Heart right ventricle (tissue), 16 donors: ENCODE results near the gene RAB20. TPM values are rescaled to one million over a fixed set of nuclear protein-coding genes. Genes with fewer than 3 reads are reported as not detected.

Experiments
- ATAC-seq, 8 donors: fragments of 200-7000 bp; cut with Tn5 transposase; one replicate each; pipeline ENCODE4 v1.9.1; 2020; ENCODE audit warnings: mild to moderate bottlenecking in 8 of 8, moderate library complexity in 8 of 8, moderate number of reproducible peaks in 1 of 8
- DNase-seq, 2 donors: peaks; one replicate each; pipeline ENCODE4 v3.0.0-alpha.2; 2020
- H3K27ac ChIP-seq, 10 donors: fragments of 200-600 bp; sonication (generic) in 2 of 10; one replicate each; pipeline versions ENCODE4 v1.5.0 to v1.8.0; 2020 to 2022; ENCODE audit warnings: mild to moderate bottlenecking in 3 of 10
- H3K27me3 ChIP-seq, 7 donors: fragments of 200-600 bp; one replicate each; pipeline ENCODE4 v1.8.0; 2021 to 2022; ENCODE audit warnings: mild to moderate bottlenecking in 2 of 7
- H3K36me3 ChIP-seq, 9 donors: fragments of 200-600 bp; sonication (generic) in 1 of 9; one replicate each; pipeline versions ENCODE4 v1.5.0 to v1.8.0; 2020 to 2022; ENCODE audit warnings: mild to moderate bottlenecking in 2 of 9
- H3K4me1 ChIP-seq, 9 donors: fragments of 200-600 bp; sonication (generic) in 1 of 9; one replicate each; pipeline versions ENCODE4 v1.5.0 to v1.8.0; 2020 to 2022; ENCODE audit warnings: mild to moderate bottlenecking in 4 of 9
- H3K4me3 ChIP-seq, 10 donors: fragments of 200-600 bp; sonication (generic) in 2 of 10; one replicate each; pipeline versions ENCODE4 v1.5.0 to v1.8.0; 2020 to 2022; ENCODE audit warnings: mild to moderate bottlenecking in 7 of 10, moderate library complexity in 2 of 10
- H3K9me3 ChIP-seq, 11 donors: fragments of 200-600 bp in 10 of 11; sonication (generic) in 2 of 11; one replicate each; pipeline versions ENCODE4 v1.5.0 to v1.8.0; 2013 to 2022; ENCODE audit warnings: mild to moderate bottlenecking in 2 of 11, control low read depth in 1 of 11, moderate library complexity in 1 of 11
- WGBS, 2 donors: extraction: QIAGEN DNeasy Blood & Tissue Kit; methylation state at CpG; one replicate each; pipeline ENCODE4 v1.1.7; 2013; ENCODE audit warnings: inconsistent platforms in 1 of 2; 5-methylcytosine and 5-hydroxymethylcytosine counted together
- intact Hi-C, 10 donors: fragments of 100-400 bp; cut with DNase I; formaldehyde crosslinking; loops; one replicate each; pipeline versions ENCODE4 v1.11.1 to v1.14.2; 2022
- polyA plus RNA-seq, 2 donors: library from polyadenylated mRNA; stranded (reverse); fragments of 200-250 nt; gene quantifications; one replicate each; pipeline ENCODE4 v1.2.3, GENCODE V29; 2013
- total RNA-seq, 10 donors: library from RNA; stranded (reverse); fragmentation: NEBNext Ultra II Directional in 3 of 10; extraction: Animal tissue kit (Norgen Biotek cat#: 25700) in 3 of 10; gene quantifications; one replicate each; pipeline versions ENCODE4 v1.2.1 to v1.2.4, GENCODE V29; 2021 to 2023
- TF ChIP-seq, protein P1 (sequence below), 9 donors: fragments of 200-600 bp; sonication (generic) in 2 of 9; IDR thresholded peaks; one replicate each; pipeline versions ENCODE4 v1.5.0 to v1.8.0; 2021 to 2022; ENCODE audit warnings: antibody characterized with exemption in 9 of 9, mild to moderate bottlenecking in 5 of 9, moderate library complexity in 1 of 9
- donor health status: Arrhythmogenic right ventricular cardiomyopathy.
- donor health status: ischemic (EF 13 %, LVEDD 7.1; RV severe dilation, severe dysfunction).
- donor health status: healthy with polysubstance abuse.
- donor health status: DM: no; HTN: yes; CAD: no.
- donor health status: DM: no; HTN: no; CAD: no.
- donor health status: ischemic (EF 25% LVEDD 6.9; RV normal size, moderate dysfunction).
- donor health status: ischemic (EF 25% LVEDD 5.7; RV mildly dilated, moderate dysfunction).
- donor health status: healthy.
- donor health status: DM: yes; HTN: yes; CAD: no.
- donor health status: Ischemic cardiomyopathy.
- donor health status: ischemic (EF 35%, LVEDD 5.7; RV mildly dilated, moderate dysfunction).
- donor health status: nonischemic (EF 11% LVEDD 7.7; RV severe dilation, severe dysfunction).
- donor health status: DM: yes; HTN: yes; CAD: no.
- donor health status: PGD.
- donor health status: ischemic (EF 29% LVEDD 5.4; RV normal size, mild dysfunction).
- donor health status: nonischemic (EF 23%, LVEDD 6.1; RV moderate dilation, normal function).

Gene RAB20
- total and polyA plus RNA-seq, 12 donors = 5.4 to 40.8 (median 12.5) TPM

GRCh38 chr13:110521296-110521680 lies 40.2 kb downstream of the RAB20 start:
- H3K4me1 ChIP-seq = peaks cover 16 to 80% (median 36%) of the 10 kb centered on the region in 9 donors
- WGBS, 2 donors = 62 to 65% methylated on average over 10 of the region's 10 CpGs
- TF ChIP-seq, protein P1, sequence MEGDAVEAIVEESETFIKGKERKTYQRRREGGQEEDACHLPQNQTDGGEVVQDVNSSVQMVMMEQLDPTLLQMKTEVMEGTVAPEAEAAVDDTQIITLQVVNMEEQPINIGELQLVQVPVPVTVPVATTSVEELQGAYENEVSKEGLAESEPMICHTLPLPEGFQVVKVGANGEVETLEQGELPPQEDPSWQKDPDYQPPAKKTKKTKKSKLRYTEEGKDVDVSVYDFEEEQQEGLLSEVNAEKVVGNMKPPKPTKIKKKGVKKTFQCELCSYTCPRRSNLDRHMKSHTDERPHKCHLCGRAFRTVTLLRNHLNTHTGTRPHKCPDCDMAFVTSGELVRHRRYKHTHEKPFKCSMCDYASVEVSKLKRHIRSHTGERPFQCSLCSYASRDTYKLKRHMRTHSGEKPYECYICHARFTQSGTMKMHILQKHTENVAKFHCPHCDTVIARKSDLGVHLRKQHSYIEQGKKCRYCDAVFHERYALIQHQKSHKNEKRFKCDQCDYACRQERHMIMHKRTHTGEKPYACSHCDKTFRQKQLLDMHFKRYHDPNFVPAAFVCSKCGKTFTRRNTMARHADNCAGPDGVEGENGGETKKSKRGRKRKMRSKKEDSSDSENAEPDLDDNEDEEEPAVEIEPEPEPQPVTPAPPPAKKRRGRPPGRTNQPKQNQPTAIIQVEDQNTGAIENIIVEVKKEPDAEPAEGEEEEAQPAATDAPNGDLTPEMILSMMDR (IDR thresholded peaks at IDR 0.05) = no peak
- ATAC-seq = no peak
- H3K4me3 ChIP-seq = no peak overlapping the region
- H3K36me3 ChIP-seq = peaks cover 0 to 10% (median 3%) of the 10 kb centered on the region in 9 donors
- peak overlapping the region; percentile 49 to 87 (median 76) for H3K27ac ChIP-seq
- no peak for DNase-seq
- H3K9me3 ChIP-seq = no peaks in the 10 kb centered on the region
- intact Hi-C loops = loop anchor here in 2 of 10 donors (5.0 kb wide), 1 partner anchor 41 kb away; the partner anchor contains the start of gene RAB20 (in 2 of the 2)
- H3K27me3 ChIP-seq = no peaks in the 10 kb centered on the region

DNA sequence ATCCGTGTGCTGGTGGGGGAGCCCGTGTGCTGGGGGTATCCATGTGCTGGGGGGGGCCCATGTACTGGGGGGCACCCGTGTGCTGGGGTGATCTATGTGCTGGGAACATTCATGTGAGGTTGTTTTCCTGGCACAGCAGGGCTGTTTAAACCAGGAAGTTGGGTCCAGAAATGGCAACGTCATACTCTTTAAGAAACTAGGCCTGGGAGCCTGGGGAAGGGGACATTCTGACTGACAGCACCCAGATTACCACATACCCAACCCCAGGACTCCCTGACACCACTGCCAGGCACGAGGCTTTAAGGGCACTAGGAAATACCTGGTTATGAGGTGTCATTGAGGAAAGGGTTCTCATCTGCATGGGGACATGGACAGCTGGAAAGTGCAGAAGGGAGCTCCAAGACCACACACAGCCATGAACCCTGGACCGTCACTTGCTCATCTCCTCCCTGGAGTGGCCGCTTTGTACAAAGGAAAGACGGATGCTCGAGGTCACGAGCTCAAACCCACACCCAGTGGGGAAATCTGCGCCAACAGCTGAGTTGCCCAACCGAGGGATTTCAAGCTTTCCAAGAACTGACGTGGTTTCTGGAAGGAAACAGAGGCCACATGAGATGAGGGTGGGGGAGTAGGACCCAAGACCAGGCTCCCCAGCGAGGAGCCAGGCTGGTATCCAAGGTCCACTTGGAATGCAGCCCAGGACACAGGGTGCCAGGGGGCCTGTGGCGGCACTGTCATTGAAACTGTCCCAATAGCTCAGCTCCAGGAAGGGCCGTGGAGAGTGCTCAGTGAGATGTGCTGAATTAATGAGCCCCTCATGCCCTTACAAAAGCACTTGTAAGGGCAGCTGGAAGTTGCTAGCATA lies 40.9 kb downstream of the RAB20 start:
- DNase-seq = peak; percentile 71 to 75
- Histone ChIP-seq H3K4me1 (peaks cover 16 to 75% (median 36%) of the 10 kb centered on the region in 9 donors), H3K36me3 (peaks cover 0 to 10% (median 3%) of the 10 kb centered on the region in 9 donors), H3K27ac (peak overlapping the region; percentile 49 to 87 (median 76)), H3K9me3 (peaks cover 0 to 1% (median 0%) of the 10 kb centered on the region in 11 donors), H3K27me3 (no peaks in the 10 kb centered on the region), H3K4me3 (no peak overlapping the region)
- TF ChIP-seq, protein P1 (IDR thresholded peaks at IDR 0.05) = no peak
- WGBS, 2 donors = 57 to 59% methylated on average over 16 of the region's 16 CpGs
- intact Hi-C loops = loop anchor here in 2 of 10 donors (5.0 kb wide), 1 partner anchor 42 kb away; the partner anchor contains the start of gene RAB20 (in 2 of the 2)
- peak; percentile 37 to 75 (median 62) for ATAC-seq

GRCh38 chr13:110519506-110519905 lies 42.0 kb downstream of the RAB20 start:
- Histone ChIP-seq H3K27ac (peak overlapping the region in 3 of 10 donors; percentile 13 to 87 (median 26)), H3K36me3 (peaks cover 0 to 20% (median 3%) of the 10 kb centered on the region in 9 donors), H3K4me3 (no peak overlapping the region), H3K9me3 (peaks cover 0 to 12% (median 0%) of the 10 kb centered on the region in 11 donors), H3K27me3 (no peaks in the 10 kb centered on the region), H3K4me1 (peaks cover 10 to 63% (median 29%) of the 10 kb centered on the region in 9 donors)
- ATAC-seq (no peak), DNase-seq (no peak)
- intact Hi-C loops = no loop called here
- WGBS, 2 donors = 92 to 93% methylated on average over 7 of the region's 7 CpGs
- TF ChIP-seq, protein P1 (IDR thresholded peaks at IDR 0.05) = no peak

DNA sequence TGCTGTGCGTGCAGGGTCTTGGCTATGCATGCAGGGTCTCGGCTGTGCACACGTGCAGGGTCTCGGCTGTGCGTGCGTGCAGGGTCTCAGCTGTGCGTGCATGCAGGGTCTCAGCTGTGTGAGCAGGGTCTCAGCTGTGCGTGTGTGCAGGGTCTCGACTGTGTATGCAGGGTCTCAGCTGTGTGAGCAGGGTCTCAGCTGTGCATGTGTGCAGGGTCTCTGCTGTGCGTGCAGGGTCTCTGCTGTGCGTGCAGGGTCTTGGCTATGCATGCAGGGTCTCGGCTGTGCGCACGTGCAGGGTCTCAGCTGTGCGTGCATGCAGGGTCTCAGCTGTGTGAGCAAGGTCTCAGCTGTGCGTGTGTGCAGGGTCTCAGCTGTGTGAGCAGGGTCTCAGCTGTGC lies 42.5 kb downstream of the RAB20 start:
- H3K27me3 ChIP-seq = no peaks in the 10 kb centered on the region
- ATAC-seq (peak in 1 of 8 donors; percentile 2), DNase-seq (no peak)
- peaks cover 8 to 59% (median 24%) of the 10 kb centered on the region in 9 donors for H3K4me1 ChIP-seq
- 95% methylated on average over 16 of the region's 16 CpGs for WGBS, 2 donors
- intact Hi-C loops = no loop called here
- H3K9me3 ChIP-seq = peaks cover 0 to 12% (median 0%) of the 10 kb centered on the region in 11 donors
- TF ChIP-seq, protein P1 (IDR thresholded peaks at IDR 0.05) = no peak
- H3K27ac ChIP-seq = no peak overlapping the region
- no peak overlapping the region for H3K4me3 ChIP-seq
- H3K36me3 ChIP-seq = peaks cover 0 to 25% (median 6%) of the 10 kb centered on the region in 9 donors
